Upper lobe of left lung (tissue), 4 donors: Measurements from ENCODE around the gene SHISA6.

Experiments used
- POLR2A ChIP-seq, 4 donors: fragments of 450-650 bp; IDR thresholded peaks; one replicate each; pipeline ENCODE4 v1.5.1; 2016 to 2017; ENCODE audit warnings: antibody characterized with exemption in 4 of 4, mild to moderate bottlenecking in 2 of 4
- TF ChIP-seq, protein P1 (sequence below), 6 experiments: fragments of 450-650 bp in 4 of 6; fragments of 200-600 bp in 2 of 6; sonication (generic) in 2 of 6; IDR thresholded peaks; one replicate each; pipeline ENCODE4 v1.5.1; 2016 to 2019; ENCODE audit warnings: antibody characterized with exemption in 6 of 6

GRCh38 chr17:11319894-11320293 lies 78.9 kb downstream of the SHISA6 start:
- TF ChIP-seq POLR2A (IDR thresholded peaks at IDR 0.05) = no peak
- TF ChIP-seq, protein P1, sequence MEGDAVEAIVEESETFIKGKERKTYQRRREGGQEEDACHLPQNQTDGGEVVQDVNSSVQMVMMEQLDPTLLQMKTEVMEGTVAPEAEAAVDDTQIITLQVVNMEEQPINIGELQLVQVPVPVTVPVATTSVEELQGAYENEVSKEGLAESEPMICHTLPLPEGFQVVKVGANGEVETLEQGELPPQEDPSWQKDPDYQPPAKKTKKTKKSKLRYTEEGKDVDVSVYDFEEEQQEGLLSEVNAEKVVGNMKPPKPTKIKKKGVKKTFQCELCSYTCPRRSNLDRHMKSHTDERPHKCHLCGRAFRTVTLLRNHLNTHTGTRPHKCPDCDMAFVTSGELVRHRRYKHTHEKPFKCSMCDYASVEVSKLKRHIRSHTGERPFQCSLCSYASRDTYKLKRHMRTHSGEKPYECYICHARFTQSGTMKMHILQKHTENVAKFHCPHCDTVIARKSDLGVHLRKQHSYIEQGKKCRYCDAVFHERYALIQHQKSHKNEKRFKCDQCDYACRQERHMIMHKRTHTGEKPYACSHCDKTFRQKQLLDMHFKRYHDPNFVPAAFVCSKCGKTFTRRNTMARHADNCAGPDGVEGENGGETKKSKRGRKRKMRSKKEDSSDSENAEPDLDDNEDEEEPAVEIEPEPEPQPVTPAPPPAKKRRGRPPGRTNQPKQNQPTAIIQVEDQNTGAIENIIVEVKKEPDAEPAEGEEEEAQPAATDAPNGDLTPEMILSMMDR (IDR thresholded peaks at IDR 0.05) = no peak
